Measurements from ENCODE around the gene LRRC14B. TPM values are rescaled to one million over a fixed set of nuclear protein-coding genes. Genes with fewer than 3 reads are reported as not detected.

The LRRC14B gene
- total RNA-seq, 4 donors from 2014 or later, result not detected

- no peaks in the 10 kb centered on the region for H3K4me1 ChIP-seq
- H3K36me3 ChIP-seq, result no peaks in the 10 kb centered on the region
- peak in 1 of 3 donors; percentile 36 for DNase-seq
- H3K4me3 ChIP-seq, result no peak overlapping the region
- H3K27me3 ChIP-seq, result no peaks in the 10 kb centered on the region
- no peaks in the 10 kb centered on the region for H3K9me3 ChIP-seq
- H3K27ac ChIP-seq, result no peak overlapping the region
- no peak for TF ChIP-seq POLR2A (IDR thresholded peaks at IDR 0.05)
- TF ChIP-seq, protein P1, sequence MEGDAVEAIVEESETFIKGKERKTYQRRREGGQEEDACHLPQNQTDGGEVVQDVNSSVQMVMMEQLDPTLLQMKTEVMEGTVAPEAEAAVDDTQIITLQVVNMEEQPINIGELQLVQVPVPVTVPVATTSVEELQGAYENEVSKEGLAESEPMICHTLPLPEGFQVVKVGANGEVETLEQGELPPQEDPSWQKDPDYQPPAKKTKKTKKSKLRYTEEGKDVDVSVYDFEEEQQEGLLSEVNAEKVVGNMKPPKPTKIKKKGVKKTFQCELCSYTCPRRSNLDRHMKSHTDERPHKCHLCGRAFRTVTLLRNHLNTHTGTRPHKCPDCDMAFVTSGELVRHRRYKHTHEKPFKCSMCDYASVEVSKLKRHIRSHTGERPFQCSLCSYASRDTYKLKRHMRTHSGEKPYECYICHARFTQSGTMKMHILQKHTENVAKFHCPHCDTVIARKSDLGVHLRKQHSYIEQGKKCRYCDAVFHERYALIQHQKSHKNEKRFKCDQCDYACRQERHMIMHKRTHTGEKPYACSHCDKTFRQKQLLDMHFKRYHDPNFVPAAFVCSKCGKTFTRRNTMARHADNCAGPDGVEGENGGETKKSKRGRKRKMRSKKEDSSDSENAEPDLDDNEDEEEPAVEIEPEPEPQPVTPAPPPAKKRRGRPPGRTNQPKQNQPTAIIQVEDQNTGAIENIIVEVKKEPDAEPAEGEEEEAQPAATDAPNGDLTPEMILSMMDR (IDR thresholded peaks at IDR 0.05), result no peak
Observed at GRCh38 chr5:153256-153655, 38.0 kb upstream of the LRRC14B start.

GRCh38 chr5:154236-154635 is 37.1 kb upstream of the LRRC14B start:
- H3K4me3 ChIP-seq, result no peak overlapping the region
- no peaks in the 10 kb centered on the region for H3K9me3 ChIP-seq
- H3K27me3 ChIP-seq, result no peaks in the 10 kb centered on the region
- no peak overlapping the region for H3K27ac ChIP-seq
- no peaks in the 10 kb centered on the region for H3K4me1 ChIP-seq
- peak in 1 of 3 donors; percentile 25 for DNase-seq
- TF ChIP-seq, protein P1 (IDR thresholded peaks at IDR 0.05), result no peak
- TF ChIP-seq POLR2A (IDR thresholded peaks at IDR 0.05), result no peak
- no peaks in the 10 kb centered on the region for H3K36me3 ChIP-seq

GRCh38 chr5:154826-155225 is 36.5 kb upstream of the LRRC14B start:
- Histone ChIP-seq H3K4me1 (no peaks in the 10 kb centered on the region), H3K27ac (no peak overlapping the region), H3K4me3 (no peak overlapping the region), H3K9me3 (no peaks in the 10 kb centered on the region), H3K27me3 (no peaks in the 10 kb centered on the region), H3K36me3 (no peaks in the 10 kb centered on the region)
- DNase-seq, result peak in 1 of 3 donors; percentile 26
- TF ChIP-seq, protein P1 (IDR thresholded peaks at IDR 0.05), result no peak
- TF ChIP-seq POLR2A (IDR thresholded peaks at IDR 0.05), result no peak

DNA sequence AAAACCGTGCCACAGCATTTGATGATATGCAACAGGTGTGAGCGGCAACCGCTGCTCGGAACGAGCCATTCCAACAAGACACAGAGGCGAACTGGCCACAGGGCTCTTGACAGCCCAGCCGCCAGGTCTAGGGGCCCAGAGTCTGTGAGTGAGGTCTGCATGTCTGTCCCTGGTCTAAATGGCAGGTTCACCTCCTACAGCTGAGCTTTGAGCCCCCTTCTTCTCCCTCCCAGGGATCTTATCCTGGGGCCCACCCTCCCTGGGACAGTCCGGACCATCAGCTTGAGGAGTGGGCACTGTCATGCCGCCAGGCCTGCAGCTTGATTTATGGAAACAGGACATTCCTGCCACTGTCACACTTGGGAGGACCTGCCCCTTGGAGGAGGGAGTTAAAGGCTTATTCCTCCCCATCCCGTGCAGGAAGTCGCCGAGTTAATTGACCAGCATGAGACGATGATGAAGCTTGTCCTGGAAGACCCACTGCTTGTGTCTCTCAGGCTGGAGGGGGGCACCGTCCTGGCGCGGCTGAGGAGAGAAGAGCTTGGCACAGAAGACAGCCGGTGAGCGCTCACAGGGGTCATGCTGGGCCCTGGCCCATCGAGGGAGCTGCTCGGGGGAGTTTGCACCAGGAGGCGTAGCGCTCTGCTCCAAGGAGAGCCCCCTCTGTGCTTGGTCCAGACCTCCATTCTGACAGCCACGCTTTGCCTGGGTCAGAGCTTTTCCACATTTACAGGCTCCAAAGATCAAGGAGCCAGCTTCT is 35.5 kb upstream of the LRRC14B start:
- no peaks in the 10 kb centered on the region for H3K4me1 ChIP-seq
- no peak overlapping the region for H3K27ac ChIP-seq
- H3K4me3 ChIP-seq, result no peak overlapping the region
- no peaks in the 10 kb centered on the region for H3K9me3 ChIP-seq
- DNase-seq, result peak in 1 of 3 donors; percentile 35
- TF ChIP-seq POLR2A (IDR thresholded peaks at IDR 0.05), result no peak
- TF ChIP-seq, protein P1 (IDR thresholded peaks at IDR 0.05), result no peak
- H3K36me3 ChIP-seq, result no peaks in the 10 kb centered on the region
- no peaks in the 10 kb centered on the region for H3K27me3 ChIP-seq

DNA sequence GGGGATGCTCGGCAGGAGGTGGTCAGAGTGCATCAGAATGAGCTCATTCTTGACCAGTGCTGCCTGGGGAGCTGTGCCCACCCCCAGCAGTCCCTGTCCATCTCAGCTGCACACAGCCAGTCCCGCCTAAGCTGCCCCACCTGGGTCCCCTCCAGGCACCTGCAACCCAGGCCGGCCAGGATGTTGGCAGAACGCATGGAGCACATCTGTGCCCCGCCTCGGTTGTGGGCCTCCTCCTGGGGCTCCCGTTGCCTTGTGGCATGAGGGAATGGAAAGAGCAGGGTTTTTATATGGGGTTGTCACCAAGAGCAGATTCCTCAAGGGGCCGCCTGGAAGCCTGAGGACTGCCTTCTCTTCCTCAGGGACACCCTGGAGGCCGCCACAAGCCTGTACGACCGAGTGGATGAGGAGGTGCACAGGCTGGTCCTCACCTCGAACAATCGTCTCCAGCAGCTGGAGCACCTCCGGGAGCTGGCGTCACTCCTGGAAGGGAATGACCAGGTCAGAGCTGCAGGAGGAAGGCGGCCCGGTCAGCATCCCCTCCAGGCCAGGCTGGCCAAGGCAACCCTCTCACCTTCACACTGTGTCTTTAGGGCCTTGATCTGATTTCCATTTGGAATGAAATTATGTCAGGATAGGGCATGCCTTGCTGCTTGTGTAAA is 34.8 kb upstream of the LRRC14B start:
- Histone ChIP-seq H3K27me3 (no peaks in the 10 kb centered on the region), H3K4me1 (no peaks in the 10 kb centered on the region), H3K27ac (no peak overlapping the region), H3K9me3 (no peaks in the 10 kb centered on the region), H3K4me3 (no peak overlapping the region), H3K36me3 (no peaks in the 10 kb centered on the region)
- no peak for TF ChIP-seq POLR2A (IDR thresholded peaks at IDR 0.05)
- TF ChIP-seq, protein P1 (IDR thresholded peaks at IDR 0.05), result no peak
- peak in 1 of 3 donors; percentile 27 for DNase-seq

All from Peyer's patch (tissue), 4 donors.